Measurements from ENCODE around the gene OTOG. TPM values are rescaled to one million over a fixed set of nuclear protein-coding genes. Genes with fewer than 3 reads are reported as not detected.

Gene OTOG
- total and polyA plus RNA-seq, 2 experiments from 2014 or later, result not detected

GRCh38 chr11:17543041-17543440 is 4.0 kb upstream of the OTOG start:
- WGBS, 2 experiments (ENCODE audit: low coverage in 1 of 2, low lambda C conversion rate in 2 of 2, missing lambda C conversion rate in 2 of 2), result 74 to 81% methylated on average over 2 of the region's 2 CpGs
- Histone ChIP-seq H3K27ac (no peak overlapping the region), H3K4me3 (no peak overlapping the region), H3F3A (ENCODE audit: insufficient read depth) (no peaks in the 10 kb centered on the region), H3K27me3 (replicated peaks; ENCODE audit: insufficient read depth) (peaks cover 26% of the 10 kb centered on the region; the same call in 1 of the 2 replicates), H3K4me2 (ENCODE audit: unreplicated experiment) (no peak overlapping the region), H3K36me3 (ENCODE audit: low read depth) (no peaks in the 10 kb centered on the region), H4K20me1 (ENCODE audit: insufficient read depth) (no peaks in the 10 kb centered on the region), H3K79me2 (ENCODE audit: insufficient read depth) (no peaks in the 10 kb centered on the region), H3K9me2 (ENCODE audit: insufficient read depth) (no peaks in the 10 kb centered on the region), H3K4me1 (ENCODE audit: insufficient read depth) (no peaks in the 10 kb centered on the region), H2AFZ (no peak overlapping the region), H3K9me3 (ENCODE audit: low read depth) (no peaks in the 10 kb centered on the region), H3K9ac (no peak overlapping the region)
- TF ChIP-seq EZH2 (IDR thresholded peaks at IDR 0.05; ENCODE audit: insufficient read depth, poor library complexity, severe bottlenecking), result no peak
- no peak for TF ChIP-seq EZH2phosphoT487 (IDR thresholded peaks at IDR 0.05; ENCODE audit: insufficient read depth, low read depth)
- DNase-seq, result no peak
- in situ Hi-C loops (cut with MboI), result no loop called here

- TF ChIP-seq EZH2 (IDR thresholded peaks at IDR 0.05; ENCODE audit: insufficient read depth, poor library complexity, severe bottlenecking) (no peak), EZH2phosphoT487 (IDR thresholded peaks at IDR 0.05; ENCODE audit: insufficient read depth, low read depth) (no peak)
- no peaks in the 10 kb centered on the region for H3K79me2 ChIP-seq (ENCODE audit: insufficient read depth)
- peaks cover 26% of the 10 kb centered on the region; the same call in 1 of the 2 replicates for H3K27me3 ChIP-seq (replicated peaks; ENCODE audit: insufficient read depth)
- 30 to 31% methylated on average over 17 of the region's 17 CpGs for WGBS, 2 experiments (ENCODE audit: low coverage in 1 of 2, low lambda C conversion rate in 2 of 2, missing lambda C conversion rate in 2 of 2)
- H3K9me2 ChIP-seq (ENCODE audit: insufficient read depth), result no peaks in the 10 kb centered on the region
- H3K4me2 ChIP-seq (ENCODE audit: unreplicated experiment), result no peak overlapping the region
- no peak for DNase-seq
- H3K9ac ChIP-seq, result no peak overlapping the region
- no peak overlapping the region for H3K27ac ChIP-seq
- no peaks in the 10 kb centered on the region for H3K9me3 ChIP-seq (ENCODE audit: low read depth)
- H3K36me3 ChIP-seq (ENCODE audit: low read depth), result no peaks in the 10 kb centered on the region
- no peaks in the 10 kb centered on the region for H4K20me1 ChIP-seq (ENCODE audit: insufficient read depth)
- H2AFZ ChIP-seq, result no peak overlapping the region
- no peaks in the 10 kb centered on the region for H3K4me1 ChIP-seq (ENCODE audit: insufficient read depth)
- in situ Hi-C loops (cut with MboI), result no loop called here
- H3K4me3 ChIP-seq, result no peak overlapping the region
- no peaks in the 10 kb centered on the region for H3F3A ChIP-seq (ENCODE audit: insufficient read depth)
These were observed 3.4 kb upstream of the OTOG start for GRCh38 chr11:17543574-17544180.

- in situ Hi-C loops (cut with MboI), result no loop called here
- H2AFZ ChIP-seq, result no peak within 1 kb of the TSS
- no peak for DNase-seq
These were observed 2.9 kb upstream of the OTOG start, which contains the start of gene USH1C for GRCh38 chr11:17544181-17544622. Gene USH1C, minus strand, starts transcription at chr11:17544416. Its CDS starts 109 bp downstream, at chr11:17544307.

GRCh38 chr11:17546240-17546639 is 819 bp upstream of the OTOG start:
- WGBS, 2 experiments (ENCODE audit: low coverage in 1 of 2, low lambda C conversion rate in 2 of 2, missing lambda C conversion rate in 2 of 2), result 48 to 59% methylated on average over 2 of the region's 2 CpGs
- H4K20me1 ChIP-seq (ENCODE audit: insufficient read depth), result no peaks in the 10 kb centered on the region

More at GRCh38 chr11:17544181-17544622, 2.9 kb upstream of the OTOG start, which contains the start of gene USH1C:
- H3K4me2 ChIP-seq (ENCODE audit: unreplicated experiment), result no peak within 1 kb of the TSS
- no peaks in the 10 kb centered on the region for H3K9me3 ChIP-seq (ENCODE audit: low read depth)
- H3F3A ChIP-seq (ENCODE audit: insufficient read depth), result no peaks in the 10 kb centered on the region
- WGBS, 2 experiments (ENCODE audit: low coverage in 1 of 2, low lambda C conversion rate in 2 of 2, missing lambda C conversion rate in 2 of 2), result 9 to 18% methylated on average over 23 to 26 of the region's 32 CpGs
- H3K4me3 ChIP-seq, result no peak within 1 kb of the TSS
- H3K9me2 ChIP-seq (ENCODE audit: insufficient read depth), result no peaks in the 10 kb centered on the region
- H3K4me1 ChIP-seq (ENCODE audit: insufficient read depth), result no peaks in the 10 kb centered on the region
- H4K20me1 ChIP-seq (ENCODE audit: insufficient read depth), result no peaks in the 10 kb centered on the region
- H3K79me2 ChIP-seq (ENCODE audit: insufficient read depth), result no peaks in the 10 kb centered on the region
- H3K36me3 ChIP-seq (ENCODE audit: low read depth), result no peaks in the 10 kb centered on the region
- TF ChIP-seq EZH2phosphoT487 (IDR thresholded peaks at IDR 0.05; ENCODE audit: insufficient read depth, low read depth) (no peak), EZH2 (IDR thresholded peaks at IDR 0.05; ENCODE audit: insufficient read depth, poor library complexity, severe bottlenecking) (no peak)
- no peak within 1 kb of the TSS for H3K27ac ChIP-seq
- H3K9ac ChIP-seq, result no peak within 1 kb of the TSS
- peaks cover 26% of the 10 kb centered on the region; the same call in 1 of the 2 replicates for H3K27me3 ChIP-seq (replicated peaks; ENCODE audit: insufficient read depth)

More at GRCh38 chr11:17546240-17546639, 819 bp upstream of the OTOG start:
- H3K9me3 ChIP-seq (ENCODE audit: low read depth), result no peaks in the 10 kb centered on the region
- H3K79me2 ChIP-seq (ENCODE audit: insufficient read depth), result no peaks in the 10 kb centered on the region
- DNase-seq, result no peak
- H3K4me3 ChIP-seq, result no peak overlapping the region
- in situ Hi-C loops (cut with MboI), result no loop called here
- H3K36me3 ChIP-seq (ENCODE audit: low read depth), result no peaks in the 10 kb centered on the region
- no peaks in the 10 kb centered on the region for H3F3A ChIP-seq (ENCODE audit: insufficient read depth)
- H3K4me1 ChIP-seq (ENCODE audit: insufficient read depth), result no peaks in the 10 kb centered on the region
- no peak overlapping the region for H3K4me2 ChIP-seq (ENCODE audit: unreplicated experiment)
- H3K27me3 ChIP-seq (replicated peaks; ENCODE audit: insufficient read depth), result peaks cover 26% of the 10 kb centered on the region; the same call in 1 of the 2 replicates
- H3K27ac ChIP-seq, result no peak overlapping the region
- H3K9ac ChIP-seq, result no peak overlapping the region
- no peaks in the 10 kb centered on the region for H3K9me2 ChIP-seq (ENCODE audit: insufficient read depth)
- H2AFZ ChIP-seq, result no peak overlapping the region
- TF ChIP-seq EZH2 (IDR thresholded peaks at IDR 0.05; ENCODE audit: insufficient read depth, poor library complexity, severe bottlenecking), result no peak
- TF ChIP-seq EZH2phosphoT487 (IDR thresholded peaks at IDR 0.05; ENCODE audit: insufficient read depth, low read depth), result no peak

All from GM23248 (cell line).